Body of pancreas (tissue), 4 donors: Measurements from ENCODE around the gene MBTPS1.

Experiments
- CTCF ChIP-seq, 7 experiments: fragments of 450-650 bp in 4 of 7; fragments of 200-600 bp in 3 of 7; sonication (generic) in 3 of 7; IDR thresholded peaks; one replicate each; pipeline ENCODE4 v1.5.1; 2016 to 2019; ENCODE audit warnings: antibody characterized with exemption in 7 of 7
- POLR2A ChIP-seq, 3 donors: fragments of 450-650 bp; IDR thresholded peaks; one replicate each; pipeline ENCODE4 v1.6.1; 2016; ENCODE audit warnings: antibody characterized with exemption in 3 of 3, mild to moderate bottlenecking in 2 of 3

- TF ChIP-seq CTCF (IDR thresholded peaks at IDR 0.05), result no peak
- no peak for TF ChIP-seq POLR2A (IDR thresholded peaks at IDR 0.05)
These were observed 44.3 kb upstream of the MBTPS1 start for GRCh38 chr16:84161037-84161436.
